GM21786 (cell line): ENCODE data around the gene TRPC4.
"Not testable (repeated sequence)": the region's sequence is repeated elsewhere in the genome, so short reads cannot be mapped to it uniquely, and the experiment has no call there.

Source experiments
- ATAC-seq: cut with Tn5 transposase; IDR thresholded peaks from one replicate; pipeline ENCODE4 v1.9.1; 2021; ENCODE audit not compliant: unreplicated experiment

Gene TRPC4

DNA sequence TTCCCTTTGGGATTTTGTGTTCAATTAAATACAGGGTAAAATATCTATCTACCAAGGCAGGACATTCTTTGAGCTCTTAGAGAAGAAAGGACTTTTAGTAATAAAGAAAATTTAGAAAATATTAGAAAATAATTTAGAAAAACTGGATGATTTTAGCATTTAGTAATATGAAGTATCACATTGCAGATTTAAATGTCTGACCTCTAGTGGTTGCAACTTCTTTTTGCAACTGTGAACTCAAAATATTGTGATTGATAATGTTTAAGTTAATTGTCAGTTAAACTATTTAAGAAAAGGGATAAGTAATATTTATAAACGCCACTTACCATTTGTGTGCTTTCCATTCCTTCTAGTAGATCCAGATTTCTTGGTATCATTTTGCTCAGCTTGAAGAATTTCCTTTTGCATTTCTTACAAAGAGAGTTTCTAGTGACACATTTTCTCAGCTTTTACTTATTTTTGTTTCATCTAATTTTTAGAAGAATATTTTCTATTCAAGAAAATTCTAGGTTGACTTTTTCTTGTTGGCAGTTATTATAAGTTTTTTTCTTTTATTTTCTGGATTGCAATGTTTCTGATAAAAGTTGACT lies 260.7 kb downstream of the TRPC4 start:
- no peak for ATAC-seq

- no peak for ATAC-seq
Observed at GRCh38 chr13:37602733-37603381, 266.7 kb downstream of the TRPC4 start.

- no peak for ATAC-seq
Observed at GRCh38 chr13:37601648-37602440, 267.7 kb downstream of the TRPC4 start.

DNA sequence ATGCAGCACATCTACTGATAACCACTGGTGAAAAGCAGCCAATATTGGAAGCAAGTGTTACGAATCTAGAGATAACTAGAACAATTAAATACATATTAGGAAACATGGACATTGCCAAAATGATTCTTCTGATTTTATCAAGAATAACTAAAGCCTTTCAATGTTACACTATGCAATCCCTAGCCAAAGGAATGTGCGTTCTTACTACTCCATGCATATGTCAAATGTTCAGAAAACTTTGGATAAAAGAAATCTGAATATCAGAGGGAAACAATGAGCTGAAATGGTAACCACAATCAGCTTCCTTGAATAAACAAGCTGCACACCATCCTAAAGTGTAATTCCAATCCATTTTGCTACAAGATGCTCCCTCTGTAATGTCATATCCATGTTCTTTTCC lies 270.1 kb downstream of the TRPC4 start:
- ATAC-seq: no peak

DNA sequence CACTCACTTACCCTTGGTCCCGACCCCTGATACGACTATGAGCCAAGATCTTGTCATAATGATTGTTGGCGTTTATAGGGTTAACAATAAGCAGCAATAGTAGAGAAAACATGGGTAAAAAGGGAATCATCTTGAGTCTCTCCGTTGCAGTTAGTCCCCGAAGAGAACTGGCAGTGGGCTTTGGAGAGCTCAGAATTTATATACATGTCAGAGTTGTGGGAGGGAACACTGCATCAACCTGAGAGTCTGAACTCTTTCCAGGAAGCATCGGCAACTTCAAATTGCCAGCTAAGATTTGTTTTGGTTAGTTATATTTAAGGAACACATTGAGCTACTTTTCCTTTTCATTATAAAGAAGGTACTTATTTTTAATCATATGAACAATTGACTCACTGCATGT lies 271.0 kb downstream of the TRPC4 start, which contains the start of gene POSTN:
Gene POSTN, minus strand, starts transcription at position 172 of the 400 bp plus-strand sequence. Its CDS starts 42 bp downstream, at position 130.
- ATAC-seq: no peak

DNA sequence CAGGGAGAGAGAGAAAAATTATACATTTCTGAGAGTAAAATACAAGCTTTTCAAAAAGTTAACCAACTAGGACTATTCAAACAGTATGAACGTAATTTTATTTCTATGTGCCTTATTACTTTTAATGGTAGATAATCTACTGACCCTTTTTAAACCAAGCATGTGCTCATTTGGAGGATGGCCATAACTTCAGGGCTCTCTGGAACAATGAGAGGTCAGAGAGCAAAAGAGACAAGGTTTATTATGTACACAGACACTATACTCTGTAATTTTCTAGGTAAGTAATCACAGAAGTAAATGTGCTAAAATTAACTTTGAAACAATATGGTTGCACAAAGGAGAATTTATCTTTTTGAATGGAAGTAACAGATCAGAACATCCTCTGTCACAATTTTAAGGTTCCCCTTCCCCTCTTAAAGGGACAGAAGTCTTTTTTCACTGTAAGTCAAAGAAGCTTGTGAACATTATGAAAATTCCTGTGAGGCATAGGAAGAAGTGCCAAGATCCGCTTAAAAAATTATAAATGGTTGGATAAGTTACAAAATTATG lies 272.0 kb downstream of the TRPC4 start:
- no peak for ATAC-seq

GRCh38 chr13:37596805-37597204 lies 272.8 kb downstream of the TRPC4 start:
- no peak for ATAC-seq

DNA sequence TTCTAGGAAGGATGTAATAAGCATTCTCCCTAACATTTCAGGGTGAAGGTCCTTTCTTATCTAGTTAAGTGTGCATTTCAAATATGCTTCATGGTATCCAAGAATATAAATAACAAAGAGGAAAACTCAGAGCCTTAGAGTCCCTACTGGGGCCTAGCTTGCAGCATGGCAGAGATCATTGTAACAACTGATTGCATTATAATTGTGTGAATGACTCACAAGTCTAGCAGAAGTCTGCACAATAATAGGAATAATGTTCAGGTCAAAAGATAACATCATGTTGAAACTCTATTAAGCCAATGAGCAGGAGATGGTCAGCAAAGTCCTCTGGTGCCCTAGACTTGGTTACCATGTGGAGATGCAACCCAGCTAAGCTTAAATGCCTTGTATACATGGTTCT lies 274.4 kb downstream of the TRPC4 start:
- ATAC-seq: no peak

DNA sequence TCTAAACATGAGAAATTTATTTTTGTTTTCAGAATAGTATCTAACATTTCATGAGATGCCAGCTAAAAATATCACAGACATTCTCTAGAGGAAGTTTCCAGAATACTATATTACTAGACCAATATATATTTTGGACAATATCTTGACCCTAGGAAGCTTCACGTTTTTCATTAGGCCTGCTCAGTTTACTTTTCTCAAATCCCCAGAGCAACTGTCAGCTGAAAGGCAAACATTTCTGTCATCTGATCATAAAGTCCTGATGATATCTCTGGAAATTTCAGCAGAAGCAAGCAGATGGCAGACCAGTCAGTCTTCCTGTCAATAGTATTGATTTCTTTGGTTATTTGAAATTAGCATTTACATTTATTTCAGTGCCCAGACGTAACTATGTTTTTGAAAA lies 275.0 kb downstream of the TRPC4 start:
- no peak for ATAC-seq

GRCh38 chr13:37589381-37589780 lies 280.2 kb downstream of the TRPC4 start:
- ATAC-seq: not testable (repeated sequence)

DNA sequence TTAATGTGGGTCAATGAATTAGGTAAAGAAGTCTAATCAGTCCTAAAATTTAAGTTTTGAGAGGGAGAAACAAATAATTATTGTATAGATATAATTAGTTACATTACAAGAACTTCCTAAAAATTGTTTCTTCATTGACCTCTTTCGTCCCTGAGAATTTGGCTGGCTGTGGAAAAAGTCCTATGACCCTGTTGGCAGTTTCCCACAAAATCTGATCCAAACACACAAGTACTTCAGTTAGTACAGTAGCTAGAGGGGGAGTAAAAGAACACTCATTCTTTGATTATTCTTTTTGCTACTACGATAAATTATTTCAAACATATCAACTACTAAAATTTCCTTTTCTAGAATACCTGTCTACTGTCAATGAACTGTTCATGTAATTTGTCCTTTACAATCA lies 282.3 kb downstream of the TRPC4 start:
- no peak for ATAC-seq
